CD4-positive, alpha-beta memory T cell (primary cell): ENCODE results near the gene POU5F2. TPM values are rescaled to one million over a fixed set of nuclear protein-coding genes. Genes with fewer than 3 reads are reported as not detected.

ENCODE experiments used
- CTCF ChIA-PET: fragments of 350-600 bp; sonication (Branson Sonifier 250); formaldehyde crosslinking; loops from one replicate; lab custom pipeline; 2021; ENCODE audit warnings: inconsistent platforms; ENCODE audit not compliant: partially characterized antibody; lab: Charles Lee
- POLR2A ChIA-PET: fragments of 350-600 bp; sonication (Branson Sonifier 250); formaldehyde crosslinking; loops from one replicate; lab custom pipeline; 2021; ENCODE audit not compliant: partially characterized antibody; lab: Charles Lee
- DNase-seq, 5 donors: peaks; one replicate each; pipeline versions ENCODE4 v3.0.0 to v3.0.0-alpha.2; 2020 to 2022; ENCODE audit warnings: mixed read lengths in 1 of 5
- H3K27ac ChIP-seq: one replicate; pipeline ENCODE4 v1.7.0; 2013; ENCODE audit warnings: low read depth, low read length
- H3K27me3 ChIP-seq: 2 replicates; pipeline ENCODE4 v1.7.0; 2013; ENCODE audit warnings: mild to moderate bottlenecking, low read length, moderate library complexity; ENCODE audit not compliant: insufficient read depth
- H3K36me3 ChIP-seq: 2 replicates; pipeline ENCODE4 v1.7.0; 2013; ENCODE audit warnings: mild to moderate bottlenecking, low read length, moderate library complexity; ENCODE audit not compliant: insufficient read depth
- H3K4me1 ChIP-seq: 2 replicates; pipeline ENCODE4 v1.7.0; 2013; ENCODE audit warnings: mild to moderate bottlenecking, low read length, moderate library complexity; ENCODE audit not compliant: insufficient read depth
- H3K4me3 ChIP-seq, 2 donors: one replicate each; pipeline ENCODE4 v1.7.0; 2013; ENCODE audit warnings: low read length in 2 of 2, mild to moderate bottlenecking in 1 of 2
- H3K9me3 ChIP-seq, 2 donors: one replicate each; pipeline ENCODE4 v1.7.0; 2013; ENCODE audit warnings: low read length in 2 of 2, control low read depth in 1 of 2; ENCODE audit not compliant: control insufficient read depth in 1 of 2
- H3K27ac Mint-ChIP-seq, 7 donors: one replicate each; pipeline ENCODE4 v1.8.0; 2020 to 2021; ENCODE audit warnings: mixed read lengths in 7 of 7, mild to moderate bottlenecking in 6 of 7, inconsistent platforms in 3 of 7, moderate library complexity in 3 of 7
- H3K27me3 Mint-ChIP-seq, 2 donors: one replicate each; pipeline ENCODE4 v1.8.0; 2020 to 2021; ENCODE audit warnings: mixed read lengths in 2 of 2
- H3K36me3 Mint-ChIP-seq, 2 donors: one replicate each; pipeline ENCODE4 v1.8.0; 2020 to 2021; ENCODE audit warnings: mixed read lengths in 2 of 2, inconsistent platforms in 1 of 2, mild to moderate bottlenecking in 1 of 2
- H3K4me1 Mint-ChIP-seq, 4 donors: one replicate each; pipeline ENCODE4 v1.8.0; 2020 to 2021; ENCODE audit warnings: mixed read lengths in 4 of 4, mild to moderate bottlenecking in 1 of 4
- H3K4me3 Mint-ChIP-seq, 8 donors: one replicate each; pipeline ENCODE4 v1.8.0; 2020 to 2021; ENCODE audit warnings: mixed read lengths in 8 of 8, mild to moderate bottlenecking in 7 of 8, moderate library complexity in 6 of 8, inconsistent platforms in 3 of 8
- H3K9me3 Mint-ChIP-seq, 8 donors: one replicate each; pipeline ENCODE4 v1.8.0; 2020 to 2021; ENCODE audit warnings: mixed read lengths in 8 of 8, mild to moderate bottlenecking in 5 of 8, inconsistent platforms in 3 of 8, moderate library complexity in 1 of 8
- intact Hi-C: fragments of 100-400 bp; cut with micrococcal nuclease; formaldehyde crosslinking; loops from one replicate; pipeline ENCODE4 v1.15.1; 2023
- polyA plus RNA-seq, 2 donors: library from polyadenylated mRNA; unstranded; fragments of 300-500 nt; fragmentation: Illumina TruSeq; gene quantifications; one replicate each; pipeline ENCODE4 v1.2.3, GENCODE V29; 2021
- total RNA-seq, 2 experiments: library from RNA; stranded (reverse); gene quantifications; one replicate each; pipeline ENCODE4 v1.2.3, GENCODE V29; 2021

The POU5F2 gene
- total and polyA plus RNA-seq, 4 experiments from 2014 or later, result 0.08 to 1.9 (median 0.98) TPM

- Histone ChIP-seq H3K27me3 (no peaks in the 10 kb centered on the region), H3K4me1 (no peaks in the 10 kb centered on the region), H3K9me3 (no peaks in the 10 kb centered on the region), H3K36me3 (no peaks in the 10 kb centered on the region), H3K27ac (no peak overlapping the region), H3K4me3 (no peak overlapping the region)
- no peaks in the 10 kb centered on the region for H3K27me3 Mint-ChIP-seq
- DNase-seq, result no peak
- peaks cover 0 to 11% (median 5%) of the 10 kb centered on the region in 4 donors for H3K4me1 Mint-ChIP-seq
- no peak overlapping the region for H3K4me3 Mint-ChIP-seq
- no peak overlapping the region for H3K27ac Mint-ChIP-seq
- ChIA-PET POLR2A (no interaction called here), CTCF (no interaction called here)
- no peaks in the 10 kb centered on the region for H3K9me3 Mint-ChIP-seq
- intact Hi-C loops, result no loop called here
- peaks cover 2 to 9% of the 10 kb centered on the region in 2 donors for H3K36me3 Mint-ChIP-seq
These were observed 36.4 kb downstream of the POU5F2 start for GRCh38 chr5:93704996-93705395.

GRCh38 chr5:93691997-93692396 is 49.4 kb downstream of the POU5F2 start:
- Mint-ChIP-seq H3K36me3 (peaks cover 39 to 60% of the 10 kb centered on the region in 2 donors), H3K4me3 (no peak overlapping the region), H3K27me3 (no peaks in the 10 kb centered on the region), H3K4me1 (peaks cover 0 to 6% (median 1%) of the 10 kb centered on the region in 4 donors), H3K27ac (no peak overlapping the region), H3K9me3 (peaks cover 4 to 39% (median 15%) of the 10 kb centered on the region in 8 donors)
- Histone ChIP-seq H3K9me3 (no peaks in the 10 kb centered on the region), H3K27ac (no peak overlapping the region), H3K4me1 (no peaks in the 10 kb centered on the region), H3K4me3 (no peak overlapping the region), H3K36me3 (no peaks in the 10 kb centered on the region), H3K27me3 (no peaks in the 10 kb centered on the region)
- ChIA-PET CTCF (no interaction called here), POLR2A (no interaction called here)
- intact Hi-C loops, result no loop called here
- DNase-seq, result no peak

Other genes with a start within 250 kb of the POU5F2 start
- not detected for gene NR2F1-AS1, start 160.4 kb downstream of the POU5F2 start, total RNA-seq
- not detected for gene NR2F1-AS1, start 160.4 kb downstream of the POU5F2 start, polyA plus RNA-seq
- not detected for gene NR2F1, start 158.4 kb downstream of the POU5F2 start, total RNA-seq
- gene NR2F1, start 158.4 kb downstream of the POU5F2 start, polyA plus RNA-seq, result not detected